AG04449 (cell line): ENCODE measurements around the gene HS6ST1.

ENCODE experiments used
- CTCF ChIA-PET: fragments of 350-600 bp; formaldehyde crosslinking; extraction: SDS; loops from one replicate; lab custom pipeline; 2021; ENCODE audit warnings: antibody characterized with exemption; lab: Yijun Ruan, JAX
- POLR2A ChIA-PET: fragments of 400-600, 350-600 bp; formaldehyde crosslinking; extraction: SDS; loops from one replicate; lab custom pipeline; 2020; ENCODE audit warnings: antibody characterized with exemption, inconsistent platforms; lab: Yijun Ruan, JAX
- DNase-seq: peaks from one replicate; pipeline ENCODE4 v3.0.0-alpha.2; 2010; ENCODE audit warnings: low read depth, low spot score
- H3K4me3 ChIP-seq: 2 replicates; pipeline ENCODE4 v1.5.1; 2011; ENCODE audit warnings: low read depth, mild to moderate bottlenecking, control low read depth, low read length
- CTCF ChIP-seq: IDR thresholded peaks from one replicate; pipeline ENCODE4 v1.5.1; 2011; ENCODE audit warnings: mild to moderate bottlenecking, moderate library complexity, low read length, control low read depth, inconsistent platforms; ENCODE audit not compliant: insufficient read depth; ENCODE audit errors: missing control alignments

The HS6ST1 gene

GRCh38 chr2:128318776-128319464 is at the start of gene HS6ST1:
Gene HS6ST1, minus strand, starts transcription at chr2:128318868. Its CDS starts 305 bp downstream, at chr2:128318563.
- CTCF ChIA-PET: interaction anchor here (1.8 kb wide), 1 partner anchor 13 kb away, joined by 4 read pairs; no protein-coding TSS in a partner anchor
- H3K4me3 ChIP-seq: peak within 1 kb of the TSS; percentile 80
- no peak for DNase-seq
- no peak for TF ChIP-seq CTCF
- POLR2A ChIA-PET: no interaction called here

GRCh38 chr2:128367601-128368359 is 49.1 kb upstream of the HS6ST1 start:
- TF ChIP-seq CTCF: no peak
- ChIA-PET POLR2A (no interaction called here), CTCF (no interaction called here)
- DNase-seq: no peak
- H3K4me3 ChIP-seq: no peak overlapping the region

GRCh38 chr2:128366713-128367511 is 48.2 kb upstream of the HS6ST1 start:
- POLR2A ChIA-PET: no interaction called here
- CTCF ChIA-PET: no interaction called here
- no peak overlapping the region for H3K4me3 ChIP-seq
- TF ChIP-seq CTCF: no peak
- no peak for DNase-seq

GRCh38 chr2:128365217-128365905 is 46.7 kb upstream of the HS6ST1 start:
- H3K4me3 ChIP-seq: no peak overlapping the region
- CTCF ChIA-PET: no interaction called here
- POLR2A ChIA-PET: no interaction called here
- TF ChIP-seq CTCF: no peak
- no peak for DNase-seq

GRCh38 chr2:128364441-128364911 is 45.8 kb upstream of the HS6ST1 start:
- POLR2A ChIA-PET: interaction anchor here (0.6 kb wide), 1 partner anchor 81 kb away, joined by 4 read pairs; no protein-coding TSS in a partner anchor
- CTCF ChIA-PET: interaction anchor here (2.3 kb wide), 1 partner anchor 10 kb away, joined by 9 read pairs; no protein-coding TSS in a partner anchor
- no peak for DNase-seq
- H3K4me3 ChIP-seq: no peak overlapping the region
- no peak for TF ChIP-seq CTCF
